Raji (cell line): ENCODE measurements around the gene LSM7.

Source experiments
- POLR2A ChIP-seq: IDR thresholded peaks from 2 replicates; pipeline ENCODE4 v1.6.1; 2011; ENCODE audit warnings: low read depth, low read length, control low read depth; ENCODE audit not compliant: insufficient read depth

Gene LSM7

GRCh38 chr19:2328401-2329148 is at the start of gene LSM7, which contains the start of gene SPPL2B:
TSS of gene LSM7 (minus strand) at chr19:2328586. CDS start at chr19:2328566, 20 bp downstream.
TSS of gene SPPL2B (plus strand) at chr19:2328684. CDS start at chr19:2328710, 26 bp downstream.
- TF ChIP-seq POLR2A, result peak; percentile 92

- no peak for TF ChIP-seq POLR2A
These were observed 48.6 kb upstream of the LSM7 start for GRCh38 chr19:2376784-2377519.

- no peak for TF ChIP-seq POLR2A
These were observed 47.2 kb upstream of the LSM7 start for GRCh38 chr19:2375353-2376121.

GRCh38 chr19:2374808-2375207 is 46.4 kb upstream of the LSM7 start:
- no peak for TF ChIP-seq POLR2A

- no peak for TF ChIP-seq POLR2A
These were observed 43.8 kb upstream of the LSM7 start for GRCh38 chr19:2372076-2372612.

GRCh38 chr19:2371656-2372055 is 43.3 kb upstream of the LSM7 start:
- no peak for TF ChIP-seq POLR2A

- TF ChIP-seq POLR2A, result no peak
These were observed 37.0 kb upstream of the LSM7 start for GRCh38 chr19:2365201-2365970.

GRCh38 chr19:2363419-2363818 is 35.0 kb upstream of the LSM7 start:
- TF ChIP-seq POLR2A, result no peak

- no peak for TF ChIP-seq POLR2A
These were observed 34.5 kb upstream of the LSM7 start for GRCh38 chr19:2362970-2363300.

GRCh38 chr19:2362046-2362969 is 33.9 kb upstream of the LSM7 start:
- TF ChIP-seq POLR2A, result no peak

- TF ChIP-seq POLR2A, result no peak
These were observed 33.1 kb upstream of the LSM7 start for GRCh38 chr19:2361246-2362045.

GRCh38 chr19:2360833-2361232 is 32.4 kb upstream of the LSM7 start:
- no peak for TF ChIP-seq POLR2A
